HepG2 (cell line): ENCODE data around the gene DNAJB12. TPM values are rescaled to one million over a fixed set of nuclear protein-coding genes. Genes with fewer than 3 reads are reported as not detected.

Experiments
- ATAC-seq: fragments of 200-7000 bp; cut with Tn5 transposase; 3 replicates; pipeline ENCODE4 v1.9.1; 2020; ENCODE audit warnings: mild to moderate bottlenecking, moderate library complexity
- BruUV-seq: library from RNA; stranded (reverse); fragments of 400-500 nt; replicated peaks from 2 replicates; lab custom pipeline; 2021; lab: Mats Ljungman, UMichigan
- CTCF ChIA-PET: fragments of 300-600 bp; formaldehyde crosslinking; extraction: SDS; loops from one replicate; lab custom pipeline; 2021; ENCODE audit warnings: low total read pairs, inconsistent platforms, low intra/inter-chr PET ratio; lab: Yijun Ruan, JAX
- POLR2A ChIA-PET: fragments of 350-600 bp; sonication (Branson Sonifier 250); formaldehyde crosslinking; loops from one replicate; lab custom pipeline; 2020; ENCODE audit warnings: antibody characterized with exemption, inconsistent platforms; lab: Yijun Ruan, JAX
- DNase-seq: peaks from one replicate; pipeline ENCODE4 v3.0.0-alpha.2; 2015; ENCODE audit warnings: low spot score
- FAIRE-seq: peaks from 3 replicates; lab custom pipeline; 2011; peaks lifted over from hg19 to GRCh38; lab: Jason Lieb, UNC
- H2AFZ ChIP-seq: one replicate; pipeline ENCODE4 v1.6.1; 2011; ENCODE audit warnings: low read length, inconsistent platforms
- H3K27ac ChIP-seq: fragments of 300-600 bp; 3 replicates; pipeline ENCODE4 v1.8.0; 2011; ENCODE audit warnings: mixed run types, mild to moderate bottlenecking, mixed read lengths, low read length, inconsistent platforms; ENCODE audit not compliant: insufficient read depth; ENCODE audit errors: extremely low read length
- H3K27me3 ChIP-seq, 2 experiments: fragments of 200-600 bp in 1 of 2; 2 replicates in 1 of 2; 3 replicates in 1 of 2; pipeline versions ENCODE4 v1.6.0 to v1.8.0; 2011; ENCODE audit warnings: low read length in 2 of 2, mild to moderate bottlenecking in 2 of 2, moderate library complexity in 2 of 2, inconsistent platforms in 1 of 2; ENCODE audit not compliant: insufficient read depth in 2 of 2, control insufficient read depth in 1 of 2
- H3K36me3 ChIP-seq, 2 experiments: fragments of 200-600 bp in 1 of 2; replicated peaks in 1 of 2; 2 replicates in 1 of 2; 3 replicates in 1 of 2; pipeline versions ENCODE4 v1.5.1 to v1.8.0; 2011; ENCODE audit warnings: low read length in 2 of 2, inconsistent platforms in 1 of 2; ENCODE audit not compliant: insufficient read depth in 2 of 2, control insufficient read depth in 1 of 2
- H3K4me1 ChIP-seq: 2 replicates; pipeline ENCODE4 v1.5.1; 2012; ENCODE audit warnings: low read length, inconsistent platforms; ENCODE audit not compliant: insufficient read depth
- H3K4me2 ChIP-seq: 2 replicates; pipeline ENCODE4 v1.6.0; 2011; ENCODE audit warnings: low read depth, low read length, inconsistent platforms
- H3K4me3 ChIP-seq, 3 experiments: fragments of 200-600 bp in 1 of 3; sonication (generic), shearing (Covaris generic) in 1 of 3; replicated peaks in 1 of 3; 2 replicates each; pipeline ENCODE4 v1.5.1; 2011 to 2016; ENCODE audit warnings: low read length in 3 of 3, inconsistent platforms in 2 of 3, low read depth in 2 of 3, mild to moderate bottlenecking in 2 of 3, control low read depth in 1 of 3, mixed read lengths in 1 of 3; ENCODE audit not compliant: insufficient read depth in 1 of 3
- H3K79me2 ChIP-seq: one replicate; pipeline ENCODE4 v1.6.1; 2011; ENCODE audit warnings: low read length, inconsistent platforms; ENCODE audit not compliant: insufficient read depth
- H3K9ac ChIP-seq: 2 replicates; pipeline ENCODE4 v1.6.0; 2011; ENCODE audit warnings: mild to moderate bottlenecking, low read depth, low read length, inconsistent platforms; ENCODE audit not compliant: insufficient read depth
- H3K9me3 ChIP-seq: 2 replicates; pipeline ENCODE4 v1.5.1; 2012; ENCODE audit warnings: mild to moderate bottlenecking, low read length
- H4K20me1 ChIP-seq: 2 replicates; pipeline ENCODE4 v1.6.0; 2011; ENCODE audit warnings: inconsistent platforms, mild to moderate bottlenecking, low read length, moderate library complexity; ENCODE audit not compliant: insufficient read depth
- ATF2 ChIP-seq: sonication (generic); formaldehyde crosslinking; IDR thresholded peaks from 2 replicates; pipeline ENCODE4 v1.4.0; 2020; ENCODE audit warnings: missing genetic modification reagents
- CREB1 ChIP-seq, 2 experiments: fragments of 450-650 bp in 1 of 2; IDR thresholded peaks; 2 replicates each; pipeline ENCODE4 v1.6.1; 2016 to 2017; ENCODE audit warnings: control low read depth in 1 of 2, mild to moderate bottlenecking in 1 of 2, missing compliant biosample characterization in 1 of 2, missing genetic modification characterization in 1 of 2
- ELF1 ChIP-seq: sonication (generic); formaldehyde crosslinking; IDR thresholded peaks from 2 replicates; pipeline ENCODE4 v1.4.0; 2020; ENCODE audit warnings: missing genetic modification reagents
- LCORL ChIP-seq, 2 experiments: fragments of 450-650 bp in 1 of 2; sonication (generic) in 1 of 2; formaldehyde crosslinking in 1 of 2; IDR thresholded peaks; 2 replicates each; pipeline versions ENCODE4 v1.5.0 to v1.6.1; 2017 to 2020; ENCODE audit warnings: antibody characterized with exemption in 1 of 2, missing genetic modification reagents in 1 of 2
- PHF8 ChIP-seq: sonication (generic); formaldehyde crosslinking; IDR thresholded peaks from 2 replicates; pipeline ENCODE4 v1.5.0; 2020; ENCODE audit warnings: missing genetic modification reagents
- POLR2AphosphoS2 ChIP-seq: IDR thresholded peaks from 2 replicates; pipeline ENCODE4 v1.6.1; 2011; ENCODE audit warnings: low read depth, low read length, improper control_type of control experiment
- TCF7L2 ChIP-seq: IDR thresholded peaks from 2 replicates; pipeline ENCODE4 v1.6.1; 2011; ENCODE audit warnings: mild to moderate bottlenecking, low read depth, low read length, moderate library complexity
- TEAD3 ChIP-seq: optimal IDR thresholded peaks from 2 replicates; pipeline ENCODE3; 2016; ENCODE audit warnings: borderline replicate concordance
- U2AF1 ChIP-seq: fragments of 200-400 bp; formaldehyde crosslinking; optimal IDR thresholded peaks from 2 replicates; pipeline ENCODE3; 2017; ENCODE audit warnings: mild to moderate bottlenecking, low read depth, low read length
- ZNF232 ChIP-seq: sonication (generic); formaldehyde crosslinking; IDR thresholded peaks from 2 replicates; pipeline ENCODE4 v1.4.0; 2020; ENCODE audit warnings: missing genetic modification reagents, borderline replicate concordance
- ZNF276 ChIP-seq: sonication (generic); formaldehyde crosslinking; IDR thresholded peaks from 2 replicates; pipeline ENCODE4 v1.4.0; 2020; ENCODE audit warnings: mild to moderate bottlenecking, low read depth, missing genetic modification reagents
- ZNF460 ChIP-seq: sonication (generic); formaldehyde crosslinking; IDR thresholded peaks from 2 replicates; pipeline ENCODE4 v1.5.1; 2020; ENCODE audit warnings: missing genetic modification reagents, mild to moderate bottlenecking, borderline replicate concordance
- ZNF614 ChIP-seq: IDR thresholded peaks from 2 replicates; pipeline ENCODE4 v1.6.1; 2018; ENCODE audit warnings: missing biosample characterization, missing genetic modification reagents, inconsistent platforms, borderline replicate concordance
- ZNF660 ChIP-seq: sonication (generic); formaldehyde crosslinking; IDR thresholded peaks from 2 replicates; pipeline ENCODE4 v1.5.1; 2020; ENCODE audit warnings: mild to moderate bottlenecking, low read depth, missing genetic modification reagents, borderline replicate concordance
- ZSCAN31 ChIP-seq: sonication (generic); formaldehyde crosslinking; IDR thresholded peaks from 2 replicates; pipeline ENCODE4 v1.5.0; 2020; ENCODE audit warnings: low read depth, mild to moderate bottlenecking, missing genetic modification reagents
- WGBS: methylation state at CpG from one replicate; pipeline ENCODE4 v1.1.6; 2017; ENCODE audit warnings: low lambda C conversion rate; 5-methylcytosine and 5-hydroxymethylcytosine counted together
- in situ Hi-C: cut with HindIII; loops from 2 replicates; pipeline ENCODE4 v1.10.0; 2017; ENCODE audit warnings: low pct_unique_long_range_greater_than_20kb; ENCODE audit not compliant: extremely low pct_ligation_motif_present
- intact Hi-C: fragments of 100-400 bp; cut with micrococcal nuclease; formaldehyde crosslinking; loops from one replicate; pipeline ENCODE4 v1.10.0; 2022; ENCODE audit not compliant: unreplicated experiment
- polyA plus RNA-seq, 8 experiments: library from polyadenylated mRNA; depleted of rRNA in 3 of 8; stranded (reverse) in 7 of 8; unstranded in 1 of 8; fragments of >200 nt; fragmentation: Illumina TruSeq in 4 of 8; extraction: Trizol in 4 of 8; gene quantifications; 2 replicates each; pipeline versions ENCODE4 v1.2.1 to v1.2.3, GENCODE V29; 2011 to 2016; ENCODE audit warnings: low read depth in 4 of 8, missing spikeins in 1 of 8, mixed read lengths in 1 of 8; ENCODE audit not compliant: insufficient read depth in 1 of 8
- total RNA-seq, 5 experiments: library from RNA; depleted of rRNA; stranded (reverse); fragments of >200 nt; fragmentation: Illumina TruSeq; extraction: Trizol; gene quantifications; 2 replicates each; pipeline ENCODE4 v1.2.3, GENCODE V29; 2016; ENCODE audit warnings: low read depth in 1 of 5
- TF ChIP-seq, protein P1 (sequence below): sonication (generic); formaldehyde crosslinking; IDR thresholded peaks from 2 replicates; pipeline ENCODE4 v1.5.0; 2020; ENCODE audit warnings: missing genetic modification reagents, mild to moderate bottlenecking, borderline replicate concordance
- TF ChIP-seq, protein P2 (sequence below): sonication (generic); formaldehyde crosslinking; IDR thresholded peaks from 2 replicates; pipeline ENCODE4 v1.4.0; 2020; ENCODE audit warnings: missing genetic modification reagents, mild to moderate bottlenecking, borderline replicate concordance

Gene DNAJB12
- total and polyA plus RNA-seq, 2 of the 13 experiments (the other 11 are each of a cell fraction or from before 2014, with no cell fraction given): 10.8 to 18.2 TPM

- Histone ChIP-seq H3K4me3 (no peak overlapping the region), H3K4me2 (peak overlapping the region; percentile 33; the same call in 1 of the 2 replicates), H3K27ac (peak overlapping the region; percentile 51), H3K27me3 (no peaks in the 10 kb centered on the region), H3K79me2 (no peaks in the 10 kb centered on the region), H3K36me3 (no peaks in the 10 kb centered on the region), H4K20me1 (no peaks in the 10 kb centered on the region), H3K4me1 (peaks cover 72% of the 10 kb centered on the region), H3K9me3 (no peaks in the 10 kb centered on the region), H2AFZ (no peak overlapping the region), H3K9ac (0 out of 2 replicates have a peak overlapping the region, but pooled peaks have one; percentile 26)
- WGBS: 63% methylated on average over 6 of the region's 12 CpGs
- intact Hi-C loops: no loop called here
- peak; percentile 50 for FAIRE-seq
- ChIA-PET CTCF (no interaction called here), POLR2A (interaction anchor here (1.0 to 8.1 kb wide), 6 partner anchors 11 to 62 kb away, joined by 4 to 168 read pairs (median 5); partner anchors contain the start of gene DDIT4)
- ATAC-seq: peak; percentile 2; the same call in 1 of the 3 replicates
- no TSS peak for BruUV-seq
- DNase-seq: peak; percentile 73
- in situ Hi-C loops: no loop called here
- TF ChIP-seq ATF2 (CRISPR knock-in tag): no peak
- TF ChIP-seq ELF1 (CRISPR knock-in tag): peak; percentile 50
- TF ChIP-seq, protein P1, sequence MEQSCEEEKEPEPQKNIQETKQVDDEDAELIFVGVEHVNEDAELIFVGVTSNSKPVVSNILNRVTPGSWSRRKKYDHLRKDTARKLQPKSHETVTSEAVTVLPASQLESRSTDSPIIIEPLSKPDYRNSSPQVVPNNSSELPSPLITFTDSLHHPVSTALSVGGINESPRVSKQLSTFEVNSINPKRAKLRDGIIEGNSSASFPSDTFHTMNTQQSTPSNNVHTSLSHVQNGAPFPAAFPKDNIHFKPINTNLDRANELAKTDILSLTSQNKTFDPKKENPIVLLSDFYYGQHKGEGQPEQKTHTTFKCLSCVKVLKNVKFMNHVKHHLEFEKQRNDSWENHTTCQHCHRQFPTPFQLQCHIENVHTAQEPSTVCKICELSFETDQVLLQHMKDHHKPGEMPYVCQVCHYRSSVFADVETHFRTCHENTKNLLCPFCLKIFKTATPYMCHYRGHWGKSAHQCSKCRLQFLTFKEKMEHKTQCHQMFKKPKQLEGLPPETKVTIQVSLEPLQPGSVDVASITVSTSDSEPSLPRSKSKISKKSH (CRISPR knock-in tag): peak; percentile 65; the same call in 1 of the 2 replicates
- peak; percentile 60; the same call in 1 of the 2 replicates for TF ChIP-seq ZNF276 (CRISPR knock-in tag)
- no peak; the same call in 1 of the 2 replicates for TF ChIP-seq ZNF460 (CRISPR knock-in tag)
- no peak for TF ChIP-seq CREB1 (IDR thresholded peaks at IDR 0.05)
- TF ChIP-seq CREB1 (CRISPR knock-in tag; IDR thresholded peaks at IDR 0.05): no peak
- no peak for TF ChIP-seq LCORL (IDR thresholded peaks at IDR 0.05)
- TF ChIP-seq LCORL (CRISPR knock-in tag; IDR thresholded peaks at IDR 0.05): peak; percentile 83
- TF ChIP-seq ZSCAN31: peak; percentile 54; the same call in 1 of the 2 replicates
- no peak for TF ChIP-seq ZNF660 (CRISPR knock-in tag)
- no peak for TF ChIP-seq U2AF1
- TF ChIP-seq TEAD3 (CRISPR knock-in tag): peak; percentile 75
- TF ChIP-seq ZNF614 (CRISPR knock-in tag): peak; percentile 77; the same call in 1 of the 2 replicates
- no peak for TF ChIP-seq POLR2AphosphoS2
- TF ChIP-seq PHF8 (CRISPR knock-in tag): no peak; the same call in 1 of the 2 replicates
- TF ChIP-seq ZNF232 (CRISPR knock-in tag): peak; percentile 89
- no peak for TF ChIP-seq TCF7L2
- TF ChIP-seq, protein P2, sequence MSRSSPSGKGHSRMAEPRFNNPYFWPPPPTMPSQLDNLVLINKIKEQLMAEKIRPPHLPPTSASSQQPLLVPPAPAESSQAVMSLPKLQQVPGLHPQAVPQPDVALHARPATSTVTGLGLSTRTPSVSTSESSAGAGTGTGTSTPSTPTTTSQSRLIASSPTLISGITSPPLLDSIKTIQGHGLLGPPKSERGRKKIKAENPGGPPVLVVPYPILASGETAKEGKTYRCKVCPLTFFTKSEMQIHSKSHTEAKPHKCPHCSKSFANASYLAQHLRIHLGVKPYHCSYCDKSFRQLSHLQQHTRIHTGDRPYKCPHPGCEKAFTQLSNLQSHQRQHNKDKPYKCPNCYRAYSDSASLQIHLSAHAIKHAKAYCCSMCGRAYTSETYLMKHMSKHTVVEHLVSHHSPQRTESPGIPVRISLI (CRISPR knock-in tag): no peak
These were observed 37.8 kb downstream of the DNAJB12 start for GRCh38 chr10:72316748-72317435.
